ENCODE measurements around the gene PRTFDC1. TPM values are rescaled to one million over a fixed set of nuclear protein-coding genes. Genes with fewer than 3 reads are reported as not detected.

The PRTFDC1 gene
- polyA plus RNA-seq, 1 donor (not counting 4 experiments of a cell fraction or from before 2014, with no cell fraction given): 2.2 TPM

- Histone ChIP-seq H3K27ac (ENCODE audit: control insufficient read depth, insufficient read depth, low read length) (no peak overlapping the region), H3K4me3 (ENCODE audit: control insufficient read depth in 2 of 3, extremely low read depth in 1 of 3, insufficient read depth in 2 of 3, low read depth in 1 of 3, low read length in 3 of 3) (no peak overlapping the region), H2AFZ (ENCODE audit: control insufficient read depth, low read length) (no peak overlapping the region), H3K4me2 (ENCODE audit: control insufficient read depth, extremely low read depth, insufficient read depth, low read depth, low read length) (no peak overlapping the region), H4K20me1 (ENCODE audit: control insufficient read depth, extremely low read depth, insufficient read depth, low read length) (no peaks in the 10 kb centered on the region), H3K9ac (ENCODE audit: control insufficient read depth, extremely low read depth, insufficient read depth, low read length) (no peak overlapping the region), H3K4me1 (ENCODE audit: control insufficient read depth, extremely low read depth, insufficient read depth, low read length) (peaks cover 20% of the 10 kb centered on the region), H3K36me3 (ENCODE audit: control insufficient read depth in 2 of 2, extremely low read depth in 1 of 2, insufficient read depth in 2 of 2, low read length in 2 of 2) (no peaks in the 10 kb centered on the region), H3K79me2 (ENCODE audit: control insufficient read depth, insufficient read depth, low read length) (no peaks in the 10 kb centered on the region), H3K9me1 (ENCODE audit: control insufficient read depth, extremely low read depth, insufficient read depth, low read length) (no peaks in the 10 kb centered on the region), H3K9me3 (ENCODE audit: control insufficient read depth, low read depth, low read length) (no peaks in the 10 kb centered on the region), H3K27me3 (ENCODE audit: control insufficient read depth, extremely low read depth, insufficient read depth, low read length) (no peaks in the 10 kb centered on the region)
- FAIRE-seq (no peak), DNase-seq (ENCODE audit: low read depth, low spot score) (no peak)
- TF ChIP-seq EZH2 (IDR thresholded peaks at IDR 0.05; ENCODE audit: low read length) (no peak), CTCF (optimal IDR thresholded peaks at IDR 0.05 in 1 of 3, IDR thresholded peaks at IDR 0.05 in 1 of 3, conservative IDR thresholded peaks at IDR 0.05 in 1 of 3; ENCODE audit: extremely low read depth in 1 of 3, insufficient read depth in 2 of 3, low read length in 3 of 3) (peak in 1 of 3 experiments; percentile 14)
- dilution Hi-C loops (cut with MboI; ENCODE audit: extremely low pct_ligation_motif_present, low sequenced_read_pairs): no loop called here
Measured at GRCh38 chr10:24884793-24885192, 67.6 kb downstream of the PRTFDC1 start.

- Histone ChIP-seq H3K9me1 (ENCODE audit: control insufficient read depth, extremely low read depth, insufficient read depth, low read length) (no peaks in the 10 kb centered on the region), H3K27ac (ENCODE audit: control insufficient read depth, insufficient read depth, low read length) (no peak overlapping the region), H3K79me2 (ENCODE audit: control insufficient read depth, insufficient read depth, low read length) (no peaks in the 10 kb centered on the region), H4K20me1 (ENCODE audit: control insufficient read depth, extremely low read depth, insufficient read depth, low read length) (no peaks in the 10 kb centered on the region), H3K36me3 (ENCODE audit: control insufficient read depth in 2 of 2, extremely low read depth in 1 of 2, insufficient read depth in 2 of 2, low read length in 2 of 2) (no peaks in the 10 kb centered on the region), H3K9me3 (ENCODE audit: control insufficient read depth, low read depth, low read length) (no peaks in the 10 kb centered on the region), H2AFZ (ENCODE audit: control insufficient read depth, low read length) (no peak overlapping the region), H3K4me2 (ENCODE audit: control insufficient read depth, extremely low read depth, insufficient read depth, low read depth, low read length) (no peak overlapping the region), H3K4me1 (ENCODE audit: control insufficient read depth, extremely low read depth, insufficient read depth, low read length) (peaks cover 15% of the 10 kb centered on the region), H3K9ac (ENCODE audit: control insufficient read depth, extremely low read depth, insufficient read depth, low read length) (no peak overlapping the region), H3K4me3 (ENCODE audit: control insufficient read depth in 2 of 3, extremely low read depth in 1 of 3, insufficient read depth in 2 of 3, low read depth in 1 of 3, low read length in 3 of 3) (no peak overlapping the region), H3K27me3 (ENCODE audit: control insufficient read depth, extremely low read depth, insufficient read depth, low read length) (no peaks in the 10 kb centered on the region)
- no peak for DNase-seq (ENCODE audit: low read depth, low spot score)
- FAIRE-seq: no peak
- dilution Hi-C loops (cut with MboI; ENCODE audit: extremely low pct_ligation_motif_present, low sequenced_read_pairs): no loop called here
- no peak for TF ChIP-seq CTCF (optimal IDR thresholded peaks at IDR 0.05 in 1 of 3, IDR thresholded peaks at IDR 0.05 in 1 of 3, conservative IDR thresholded peaks at IDR 0.05 in 1 of 3; ENCODE audit: extremely low read depth in 1 of 3, insufficient read depth in 2 of 3, low read length in 3 of 3)
- no peak for TF ChIP-seq EZH2 (IDR thresholded peaks at IDR 0.05; ENCODE audit: low read length)
Measured at GRCh38 chr10:24884316-24884715, 68.1 kb downstream of the PRTFDC1 start.
